Epithelial cell of proximal tubule (primary cell): Measurements from ENCODE around the gene TLE2. TPM values are rescaled to one million over a fixed set of nuclear protein-coding genes. Genes with fewer than 3 reads are reported as not detected.
"Not testable (repeated sequence)": the region's sequence is repeated elsewhere in the genome, so short reads cannot be mapped to it uniquely, and the experiment has no call there.

Experiments
- DNase-seq: peaks from one replicate; pipeline ENCODE4 v3.0.0-alpha.2; 2011; ENCODE audit warnings: low read depth
- H3K4me3 ChIP-seq: 2 replicates; pipeline ENCODE4 v1.5.1; 2011; ENCODE audit warnings: low read depth, mild to moderate bottlenecking, low read length
- total RNA-seq: library from RNA; depleted of rRNA; stranded (reverse); fragments of >200 nt; gene quantifications from 2 replicates; pipeline ENCODE4 v1.2.3, GENCODE V29; 2015
- TF ChIP-seq, protein P1 (sequence below): conservative IDR thresholded peaks from 2 replicates; pipeline ENCODE4 v1.5.1; 2012; ENCODE audit warnings: low read depth, mild to moderate bottlenecking, low read length

Gene TLE2
- total RNA-seq, 1 donor from 2014 or later = 2.9 TPM

DNA sequence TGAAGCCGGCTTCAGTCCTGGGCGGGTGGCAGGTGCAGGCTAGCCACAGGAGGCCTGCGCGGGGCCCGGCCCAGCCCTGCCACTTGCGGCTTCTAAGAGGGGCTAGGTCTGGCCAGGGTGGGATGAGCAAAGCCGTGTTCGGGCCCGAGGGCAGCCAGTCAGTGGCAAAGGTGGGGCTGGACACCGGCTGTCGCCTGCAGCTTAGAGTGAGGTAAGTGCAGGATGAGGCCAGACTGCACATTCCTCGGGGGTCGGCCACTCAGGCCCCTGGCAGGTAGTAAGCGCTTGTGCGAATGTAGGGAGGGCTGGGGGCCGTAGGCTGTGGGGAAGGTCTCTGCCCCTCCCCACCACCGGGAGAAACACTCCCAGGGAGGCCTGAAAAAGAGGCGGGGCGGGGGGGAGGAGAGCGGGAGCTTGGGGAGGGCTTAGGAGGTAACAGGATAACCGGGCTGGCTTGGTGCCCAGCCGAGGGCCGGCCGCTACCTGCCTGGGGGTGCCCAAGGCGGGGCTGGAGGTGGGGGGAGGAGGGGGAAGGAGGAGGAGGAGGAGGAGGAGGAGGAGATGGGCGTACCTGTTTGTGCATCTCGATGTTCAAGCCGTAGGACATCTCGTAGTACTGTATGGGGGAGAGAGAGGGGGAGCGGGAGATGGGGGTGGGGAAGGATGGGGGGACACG is 26.8 kb upstream of the TLE2 start:
- TF ChIP-seq, protein P1, sequence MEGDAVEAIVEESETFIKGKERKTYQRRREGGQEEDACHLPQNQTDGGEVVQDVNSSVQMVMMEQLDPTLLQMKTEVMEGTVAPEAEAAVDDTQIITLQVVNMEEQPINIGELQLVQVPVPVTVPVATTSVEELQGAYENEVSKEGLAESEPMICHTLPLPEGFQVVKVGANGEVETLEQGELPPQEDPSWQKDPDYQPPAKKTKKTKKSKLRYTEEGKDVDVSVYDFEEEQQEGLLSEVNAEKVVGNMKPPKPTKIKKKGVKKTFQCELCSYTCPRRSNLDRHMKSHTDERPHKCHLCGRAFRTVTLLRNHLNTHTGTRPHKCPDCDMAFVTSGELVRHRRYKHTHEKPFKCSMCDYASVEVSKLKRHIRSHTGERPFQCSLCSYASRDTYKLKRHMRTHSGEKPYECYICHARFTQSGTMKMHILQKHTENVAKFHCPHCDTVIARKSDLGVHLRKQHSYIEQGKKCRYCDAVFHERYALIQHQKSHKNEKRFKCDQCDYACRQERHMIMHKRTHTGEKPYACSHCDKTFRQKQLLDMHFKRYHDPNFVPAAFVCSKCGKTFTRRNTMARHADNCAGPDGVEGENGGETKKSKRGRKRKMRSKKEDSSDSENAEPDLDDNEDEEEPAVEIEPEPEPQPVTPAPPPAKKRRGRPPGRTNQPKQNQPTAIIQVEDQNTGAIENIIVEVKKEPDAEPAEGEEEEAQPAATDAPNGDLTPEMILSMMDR = no peak
- DNase-seq = no peak
- no peak overlapping the region for H3K4me3 ChIP-seq

- H3K4me3 ChIP-seq = no peak overlapping the region
- no peak for DNase-seq
- TF ChIP-seq, protein P1 = no peak
Observed at GRCh38 chr19:3054972-3055740, 26.1 kb upstream of the TLE2 start.

- no peak for DNase-seq
- no peak overlapping the region for H3K4me3 ChIP-seq
- TF ChIP-seq, protein P1 = no peak
Observed at GRCh38 chr19:3054265-3054971, 25.3 kb upstream of the TLE2 start.

DNA sequence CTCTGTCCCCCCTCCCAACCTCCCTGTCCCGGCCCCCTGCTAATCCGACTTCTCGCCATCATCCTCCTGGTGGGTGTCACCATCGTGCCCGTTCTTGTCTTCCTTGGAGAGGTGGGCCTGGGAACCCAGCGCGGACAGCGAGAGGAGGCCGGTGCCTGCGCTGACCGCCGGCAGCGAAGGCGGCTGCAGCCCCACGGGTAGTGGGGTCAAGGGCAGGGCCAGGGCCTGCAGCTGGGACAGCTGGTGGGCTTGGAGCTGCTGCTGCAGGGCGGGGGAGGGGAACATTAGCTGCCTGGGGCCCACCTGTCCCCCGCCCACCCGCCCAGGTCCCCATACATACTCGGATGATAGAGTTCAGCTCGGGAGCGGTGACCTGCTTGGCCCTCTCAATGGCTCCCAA is 24.7 kb upstream of the TLE2 start:
- H3K4me3 ChIP-seq = no peak overlapping the region
- DNase-seq = no peak

DNA sequence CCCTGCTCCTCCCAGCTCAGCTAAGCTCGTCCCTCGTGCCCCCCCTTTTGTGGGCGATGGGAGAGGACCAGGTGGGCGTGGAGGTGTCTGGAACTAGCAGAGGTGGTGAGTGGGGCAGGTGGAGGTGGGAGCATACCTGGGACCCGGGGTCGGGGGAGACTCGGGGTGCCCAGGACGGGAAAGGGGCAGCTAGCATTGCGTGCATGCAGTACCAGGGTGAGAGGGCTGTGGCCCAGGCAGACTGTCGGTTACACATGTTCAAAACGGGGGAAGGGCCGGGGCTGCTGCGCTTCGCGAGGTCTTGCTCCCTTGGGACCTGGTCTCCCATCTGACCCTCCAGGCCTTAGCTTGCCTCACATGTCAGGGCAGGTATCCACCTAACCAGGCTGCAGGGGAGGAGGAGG is 24.1 kb upstream of the TLE2 start:
- DNase-seq = no peak
- H3K4me3 ChIP-seq = no peak overlapping the region
- TF ChIP-seq, protein P1 = no peak

More for the DNA sequence above, 24.7 kb upstream of the TLE2 start:
- TF ChIP-seq, protein P1 = no peak

- not testable (repeated sequence) for DNase-seq
Observed at GRCh38 chr19:3050016-3050415, 20.9 kb upstream of the TLE2 start.

DNA sequence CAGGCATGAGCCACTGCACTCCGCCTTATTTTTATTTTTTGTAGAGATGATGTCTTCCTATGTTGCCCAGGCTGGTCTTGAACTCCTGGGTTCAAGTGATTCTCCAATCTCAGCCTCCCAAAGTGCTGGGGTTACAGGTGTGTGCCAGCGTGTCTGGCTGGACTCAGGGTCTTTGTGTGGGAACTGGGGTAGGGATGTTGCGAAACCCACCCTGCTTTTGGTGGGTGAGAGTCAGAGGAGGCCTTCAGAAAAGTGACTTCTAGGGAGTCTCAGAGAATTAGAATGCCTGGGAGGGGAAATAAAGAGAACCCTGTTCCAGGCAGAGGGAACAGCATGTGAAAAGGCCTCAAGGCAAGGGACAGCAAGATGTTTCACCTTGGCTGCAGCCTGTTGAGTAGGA is 20.0 kb upstream of the TLE2 start:
- no peak for DNase-seq
- TF ChIP-seq, protein P1 = no peak
- H3K4me3 ChIP-seq = no peak overlapping the region

More at GRCh38 chr19:3050016-3050415, 20.9 kb upstream of the TLE2 start:
- not testable (repeated sequence) for H3K4me3 ChIP-seq
